ENCODE measurements around the gene C2orf80.

Gene C2orf80

GRCh38 chr2:208189810-208190503 lies at the start of gene C2orf80:
Gene C2orf80 (minus strand): TSS chr2:208190030. CDS start chr2:208186986, 3,044 bp downstream.
- no peak within 1 kb of the TSS for H3K4me3 ChIP-seq (replicated peaks; ENCODE audit: low read depth, low read length)

GRCh38 chr2:208235860-208236259 lies 46.0 kb upstream of the C2orf80 start:
- no peak for TF ChIP-seq CTCF (IDR thresholded peaks at IDR 0.05; ENCODE audit: low read length, missing control alignments)
- H3K4me3 ChIP-seq (replicated peaks; ENCODE audit: low read depth, low read length) = no peak overlapping the region
- no peak for DNase-seq (ENCODE audit: low read depth)

More at GRCh38 chr2:208189810-208190503, at the start of gene C2orf80:
- no peak for DNase-seq (ENCODE audit: low read depth)
- no peak for TF ChIP-seq CTCF (IDR thresholded peaks at IDR 0.05; ENCODE audit: low read length, missing control alignments)

GRCh38 chr2:208234786-208235185 lies 45.0 kb upstream of the C2orf80 start:
- TF ChIP-seq CTCF (IDR thresholded peaks at IDR 0.05; ENCODE audit: low read length, missing control alignments) = no peak
- DNase-seq (ENCODE audit: low read depth) = no peak

GRCh38 chr2:208228476-208228875 lies 38.6 kb upstream of the C2orf80 start:
- no peak for TF ChIP-seq CTCF (IDR thresholded peaks at IDR 0.05; ENCODE audit: low read length, missing control alignments)
- H3K4me3 ChIP-seq (replicated peaks; ENCODE audit: low read depth, low read length) = no peak overlapping the region
- DNase-seq (ENCODE audit: low read depth) = no peak

More at GRCh38 chr2:208234786-208235185, 45.0 kb upstream of the C2orf80 start:
- H3K4me3 ChIP-seq (replicated peaks; ENCODE audit: low read depth, low read length) = no peak overlapping the region

GRCh38 chr2:208227581-208228232 lies 37.9 kb upstream of the C2orf80 start:
- H3K4me3 ChIP-seq (replicated peaks; ENCODE audit: low read depth, low read length) = no peak overlapping the region
- no peak for TF ChIP-seq CTCF (IDR thresholded peaks at IDR 0.05; ENCODE audit: low read length, missing control alignments)
- no peak for DNase-seq (ENCODE audit: low read depth)

- no peak overlapping the region for H3K4me3 ChIP-seq (replicated peaks; ENCODE audit: low read depth, low read length)
- DNase-seq (ENCODE audit: low read depth) = no peak
- no peak for TF ChIP-seq CTCF (IDR thresholded peaks at IDR 0.05; ENCODE audit: low read length, missing control alignments)
Observed at GRCh38 chr2:208224802-208225201, 35.0 kb upstream of the C2orf80 start.
